Neural cell (in vitro differentiated cells): Measurements from ENCODE around the gene EML4.

ENCODE experiments used
- EZH2 ChIP-seq: fragments of 200-600, 300-800 bp; shearing (Covaris generic), sonication (generic); IDR thresholded peaks from 2 replicates; pipeline ENCODE4 v1.6.1; 2014; ENCODE audit warnings: antibody characterized with exemption, low read length, borderline replicate concordance, mild to moderate bottlenecking; ENCODE audit not compliant: insufficient read depth, poor library complexity, severe bottlenecking
- MXI1 ChIP-seq: fragments of 450-650 bp; conservative IDR thresholded peaks from 2 replicates; pipeline ENCODE4 v1.6.1; 2014; ENCODE audit warnings: antibody characterized with exemption, mild to moderate bottlenecking; ENCODE audit not compliant: poor library complexity, severe bottlenecking
- POLR2AphosphoS5 ChIP-seq: IDR thresholded peaks from 2 replicates; pipeline ENCODE4 v1.6.1; 2012
- TAF1 ChIP-seq: IDR thresholded peaks from 2 replicates; pipeline ENCODE4 v1.6.1; 2012; ENCODE audit warnings: low read depth
- TF ChIP-seq, protein P1 (sequence below): fragments of 450-650 bp; IDR thresholded peaks from 2 replicates; pipeline ENCODE4 v1.5.1; 2014; ENCODE audit warnings: antibody characterized with exemption, mild to moderate bottlenecking, moderate library complexity; ENCODE audit not compliant: poor library complexity, severe bottlenecking

DNA sequence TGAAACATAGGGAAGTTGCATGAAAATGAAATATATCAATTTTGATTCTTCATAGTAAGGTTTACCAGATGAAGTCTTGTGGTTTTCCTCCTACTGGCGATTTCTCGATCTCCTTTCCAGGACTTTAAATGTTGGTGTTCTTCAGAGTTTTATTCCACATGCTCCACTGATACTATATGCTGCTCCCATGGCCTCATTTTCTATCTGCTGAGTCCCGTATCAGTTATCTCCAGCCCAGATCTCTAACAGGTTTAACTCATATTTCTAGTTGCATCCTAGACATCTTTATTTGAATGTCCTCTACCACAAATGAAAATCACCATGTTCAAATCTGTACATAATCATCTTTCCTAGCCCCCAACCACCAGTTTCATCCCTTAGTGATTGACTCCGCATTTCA is 120.1 kb downstream of the EML4 start:
- TF ChIP-seq, protein P1, sequence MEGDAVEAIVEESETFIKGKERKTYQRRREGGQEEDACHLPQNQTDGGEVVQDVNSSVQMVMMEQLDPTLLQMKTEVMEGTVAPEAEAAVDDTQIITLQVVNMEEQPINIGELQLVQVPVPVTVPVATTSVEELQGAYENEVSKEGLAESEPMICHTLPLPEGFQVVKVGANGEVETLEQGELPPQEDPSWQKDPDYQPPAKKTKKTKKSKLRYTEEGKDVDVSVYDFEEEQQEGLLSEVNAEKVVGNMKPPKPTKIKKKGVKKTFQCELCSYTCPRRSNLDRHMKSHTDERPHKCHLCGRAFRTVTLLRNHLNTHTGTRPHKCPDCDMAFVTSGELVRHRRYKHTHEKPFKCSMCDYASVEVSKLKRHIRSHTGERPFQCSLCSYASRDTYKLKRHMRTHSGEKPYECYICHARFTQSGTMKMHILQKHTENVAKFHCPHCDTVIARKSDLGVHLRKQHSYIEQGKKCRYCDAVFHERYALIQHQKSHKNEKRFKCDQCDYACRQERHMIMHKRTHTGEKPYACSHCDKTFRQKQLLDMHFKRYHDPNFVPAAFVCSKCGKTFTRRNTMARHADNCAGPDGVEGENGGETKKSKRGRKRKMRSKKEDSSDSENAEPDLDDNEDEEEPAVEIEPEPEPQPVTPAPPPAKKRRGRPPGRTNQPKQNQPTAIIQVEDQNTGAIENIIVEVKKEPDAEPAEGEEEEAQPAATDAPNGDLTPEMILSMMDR = no peak
- TF ChIP-seq MXI1 (no peak), TAF1 (no peak), POLR2AphosphoS5 (no peak), EZH2 (no peak)
